ENCODE data around the gene ASGR2. TPM values are rescaled to one million over a fixed set of nuclear protein-coding genes. Genes with fewer than 3 reads are reported as not detected.
"Not testable (repeated sequence)": the region's sequence is repeated elsewhere in the genome, so short reads cannot be mapped to it uniquely, and the experiment has no call there.

The ASGR2 gene
- total RNA-seq, 6 experiments from 2014 or later = not detected

DNA sequence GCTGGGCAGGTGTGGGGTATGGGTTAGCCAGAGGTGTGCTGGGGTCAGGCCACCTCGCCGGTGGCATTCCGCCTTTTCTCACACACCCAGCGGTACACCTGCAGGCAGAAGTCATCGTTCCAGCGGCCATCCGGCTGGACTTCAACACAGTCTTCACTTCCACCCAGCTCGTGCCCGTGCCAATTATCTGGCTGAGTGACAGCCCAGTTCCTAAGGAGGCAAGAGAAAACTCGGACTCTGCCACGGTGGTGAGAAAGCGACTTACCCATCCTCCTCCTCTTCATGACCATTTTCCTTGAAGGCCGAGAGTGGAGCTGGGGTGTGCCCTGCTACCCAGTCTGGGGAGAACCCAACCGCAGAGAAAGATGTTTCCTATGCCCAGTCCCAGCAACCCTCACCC, 13.1 kb downstream of the ASGR2 start:
- peaks cover 27% of the 10 kb centered on the region for H3K27me3 Mint-ChIP-seq (ENCODE audit: insufficient read depth)
- H3K4me3 Mint-ChIP-seq = no peak overlapping the region
- no peak for DNase-seq
- H3K4me1 Mint-ChIP-seq (ENCODE audit: low read depth) = no peaks in the 10 kb centered on the region
- no peak overlapping the region for H3K27ac Mint-ChIP-seq
- H3K36me3 Mint-ChIP-seq (ENCODE audit: low read depth) = no peaks in the 10 kb centered on the region
- TF ChIP-seq, protein P1, sequence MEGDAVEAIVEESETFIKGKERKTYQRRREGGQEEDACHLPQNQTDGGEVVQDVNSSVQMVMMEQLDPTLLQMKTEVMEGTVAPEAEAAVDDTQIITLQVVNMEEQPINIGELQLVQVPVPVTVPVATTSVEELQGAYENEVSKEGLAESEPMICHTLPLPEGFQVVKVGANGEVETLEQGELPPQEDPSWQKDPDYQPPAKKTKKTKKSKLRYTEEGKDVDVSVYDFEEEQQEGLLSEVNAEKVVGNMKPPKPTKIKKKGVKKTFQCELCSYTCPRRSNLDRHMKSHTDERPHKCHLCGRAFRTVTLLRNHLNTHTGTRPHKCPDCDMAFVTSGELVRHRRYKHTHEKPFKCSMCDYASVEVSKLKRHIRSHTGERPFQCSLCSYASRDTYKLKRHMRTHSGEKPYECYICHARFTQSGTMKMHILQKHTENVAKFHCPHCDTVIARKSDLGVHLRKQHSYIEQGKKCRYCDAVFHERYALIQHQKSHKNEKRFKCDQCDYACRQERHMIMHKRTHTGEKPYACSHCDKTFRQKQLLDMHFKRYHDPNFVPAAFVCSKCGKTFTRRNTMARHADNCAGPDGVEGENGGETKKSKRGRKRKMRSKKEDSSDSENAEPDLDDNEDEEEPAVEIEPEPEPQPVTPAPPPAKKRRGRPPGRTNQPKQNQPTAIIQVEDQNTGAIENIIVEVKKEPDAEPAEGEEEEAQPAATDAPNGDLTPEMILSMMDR (IDR thresholded peaks at IDR 0.05) = no peak
- no peaks in the 10 kb centered on the region for H3K9me3 Mint-ChIP-seq

DNA sequence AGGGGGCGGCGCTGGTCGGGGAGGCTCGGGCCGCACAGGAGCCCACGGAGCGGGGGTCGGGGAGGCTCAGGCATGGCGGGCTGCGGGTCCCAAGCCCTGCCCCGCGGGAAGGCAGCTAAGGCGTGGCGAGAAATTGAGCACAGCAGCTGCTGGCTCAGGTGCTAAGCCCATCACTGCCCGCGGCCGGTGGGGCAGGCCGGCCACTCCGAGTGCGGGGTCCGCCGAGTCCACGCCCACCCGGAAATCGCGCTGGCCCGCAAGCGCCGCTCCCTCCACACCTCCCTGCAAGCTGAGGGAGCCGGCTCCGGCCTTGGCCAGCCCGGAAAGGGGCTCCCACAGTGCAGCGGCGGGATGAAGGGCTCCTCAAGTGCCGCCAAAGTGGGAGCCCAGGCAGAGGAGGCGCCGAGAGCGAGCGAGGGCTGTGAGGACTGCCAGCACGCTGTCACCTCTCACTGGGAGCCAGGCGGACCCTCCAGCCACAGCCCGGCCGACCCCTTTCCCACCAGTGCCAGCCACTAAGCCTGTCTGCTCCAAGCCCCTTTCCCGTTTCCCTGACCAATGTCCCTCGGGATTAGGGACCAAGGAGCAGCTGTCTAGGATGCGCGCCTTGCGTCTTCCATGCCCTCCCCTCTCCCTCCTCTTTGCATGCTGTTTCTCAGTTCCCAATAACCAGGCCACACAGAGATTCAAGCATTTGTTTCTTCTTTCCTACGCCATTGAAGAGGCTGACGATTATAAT, 13.8 kb downstream of the ASGR2 start:
- H3K27ac Mint-ChIP-seq; DNase-seq; H3K4me3 Mint-ChIP-seq; H3K9me3 Mint-ChIP-seq; H3K36me3 Mint-ChIP-seq (ENCODE audit: low read depth); H3K4me1 Mint-ChIP-seq (ENCODE audit: low read depth): not testable (repeated sequence)
- peaks cover 26% of the 10 kb centered on the region for H3K27me3 Mint-ChIP-seq (ENCODE audit: insufficient read depth)

DNA sequence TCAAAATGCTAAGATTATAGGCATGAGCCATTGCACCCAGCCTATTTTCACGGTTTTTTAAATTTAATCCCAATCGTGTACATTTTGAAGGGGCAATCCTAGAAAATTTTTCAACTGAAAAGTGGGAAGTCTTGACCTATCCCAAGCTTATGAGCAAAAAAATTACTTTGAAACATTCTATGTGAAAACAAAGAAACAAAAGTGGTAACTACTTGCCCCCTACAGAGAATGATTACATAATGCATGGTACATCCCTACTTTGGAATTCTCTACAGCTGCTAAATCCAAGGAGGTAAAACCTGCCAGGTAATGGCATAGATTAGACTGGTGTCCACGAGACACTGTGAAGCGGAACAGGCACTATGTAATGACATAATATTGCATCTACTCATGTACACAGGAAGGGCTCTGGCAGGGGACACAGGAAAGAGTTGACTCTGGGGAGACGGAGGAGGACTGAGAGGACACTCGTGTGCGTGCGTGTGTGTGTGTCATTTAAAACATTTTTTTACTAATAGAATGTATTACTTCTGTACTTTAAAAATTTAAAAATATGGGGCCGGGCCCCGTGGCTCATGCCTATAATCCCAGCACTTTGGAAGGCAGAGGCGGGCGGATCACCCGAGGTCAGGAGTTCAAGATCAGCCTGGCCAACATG, 15.7 kb downstream of the ASGR2 start:
- Mint-ChIP-seq H3K4me1 (ENCODE audit: low read depth) (no peaks in the 10 kb centered on the region), H3K36me3 (ENCODE audit: low read depth) (no peaks in the 10 kb centered on the region), H3K4me3 (no peak overlapping the region), H3K27ac (no peak overlapping the region), H3K27me3 (ENCODE audit: insufficient read depth) (peaks cover 37% of the 10 kb centered on the region), H3K9me3 (no peaks in the 10 kb centered on the region)
- DNase-seq = no peak
- TF ChIP-seq, protein P1 (IDR thresholded peaks at IDR 0.05) = no peak

DNA sequence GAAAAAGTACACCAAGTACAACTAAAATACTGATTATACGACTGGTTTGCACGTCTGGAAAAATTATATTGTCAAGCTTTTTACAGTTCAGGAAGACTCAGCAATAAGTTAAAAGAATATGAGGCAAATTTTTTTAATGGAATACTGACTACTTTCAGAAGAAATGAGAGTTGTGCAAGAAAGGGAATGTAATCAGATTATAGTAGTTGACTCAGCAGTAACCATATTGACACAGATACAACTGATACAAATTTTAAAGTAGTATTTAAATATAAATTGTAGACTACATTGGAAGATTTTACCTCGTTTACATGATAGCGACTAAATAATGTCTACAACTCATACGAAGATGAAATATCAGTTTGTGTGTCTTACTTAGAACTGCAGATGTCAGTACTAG, 16.7 kb downstream of the ASGR2 start:
- Mint-ChIP-seq H3K9me3 (no peaks in the 10 kb centered on the region), H3K36me3 (ENCODE audit: low read depth) (no peaks in the 10 kb centered on the region), H3K4me3 (no peak overlapping the region), H3K27me3 (ENCODE audit: insufficient read depth) (peaks cover 33% of the 10 kb centered on the region), H3K4me1 (ENCODE audit: low read depth) (no peaks in the 10 kb centered on the region), H3K27ac (no peak overlapping the region)
- peak; percentile 3 for DNase-seq
- TF ChIP-seq, protein P1 (IDR thresholded peaks at IDR 0.05) = no peak

DNA sequence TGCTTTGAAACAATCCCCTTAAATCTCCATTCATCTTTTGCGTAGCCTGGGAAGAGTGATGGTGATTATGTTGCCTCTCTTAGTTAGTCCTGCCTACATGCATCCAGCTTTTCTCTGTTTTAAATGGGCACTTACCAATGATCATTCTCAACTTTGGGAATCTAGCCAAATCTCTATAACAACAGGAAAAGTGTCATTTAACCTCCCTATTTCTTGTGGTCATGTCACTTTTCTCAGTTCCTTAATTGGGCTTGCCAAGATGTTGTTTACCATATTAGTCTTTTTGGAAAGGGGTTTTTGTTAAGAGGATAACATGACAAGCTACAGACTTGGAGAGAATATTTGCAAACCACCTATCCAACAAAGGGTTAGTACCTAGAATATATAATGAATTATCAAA, 19.0 kb downstream of the ASGR2 start:
- no peak overlapping the region for H3K4me3 Mint-ChIP-seq
- DNase-seq = no peak
- H3K9me3 Mint-ChIP-seq = no peaks in the 10 kb centered on the region
- TF ChIP-seq, protein P1 (IDR thresholded peaks at IDR 0.05) = no peak
- H3K36me3 Mint-ChIP-seq (ENCODE audit: low read depth) = no peaks in the 10 kb centered on the region
- no peaks in the 10 kb centered on the region for H3K4me1 Mint-ChIP-seq (ENCODE audit: low read depth)
- no peak overlapping the region for H3K27ac Mint-ChIP-seq
- H3K27me3 Mint-ChIP-seq (ENCODE audit: insufficient read depth) = peaks cover 24% of the 10 kb centered on the region

DNA sequence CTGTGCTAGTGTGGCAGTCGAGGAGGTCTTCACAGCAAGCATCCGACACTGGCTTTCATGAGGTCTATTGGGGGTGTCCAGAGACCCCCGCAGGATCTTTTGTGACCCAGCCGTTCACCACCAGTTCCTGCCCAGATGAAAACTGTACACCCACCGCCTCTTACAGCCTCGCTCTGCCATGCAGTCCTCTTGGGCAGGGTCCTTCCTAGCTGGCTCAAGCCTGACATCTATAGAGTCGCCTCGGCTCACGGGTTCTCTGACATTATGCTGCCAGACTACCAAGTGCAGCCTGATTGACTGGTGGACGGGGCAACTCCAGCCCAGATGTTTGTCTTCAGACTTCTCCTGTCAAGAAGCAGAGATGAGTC, 20.0 kb downstream of the ASGR2 start:
- TF ChIP-seq, protein P1 (IDR thresholded peaks at IDR 0.05) = no peak
- Mint-ChIP-seq H3K4me1 (ENCODE audit: low read depth) (no peaks in the 10 kb centered on the region), H3K9me3 (no peaks in the 10 kb centered on the region), H3K36me3 (ENCODE audit: low read depth) (no peaks in the 10 kb centered on the region), H3K27me3 (ENCODE audit: insufficient read depth) (peaks cover 20% of the 10 kb centered on the region), H3K4me3 (no peak overlapping the region), H3K27ac (no peak overlapping the region)
- DNase-seq = no peak

DNA sequence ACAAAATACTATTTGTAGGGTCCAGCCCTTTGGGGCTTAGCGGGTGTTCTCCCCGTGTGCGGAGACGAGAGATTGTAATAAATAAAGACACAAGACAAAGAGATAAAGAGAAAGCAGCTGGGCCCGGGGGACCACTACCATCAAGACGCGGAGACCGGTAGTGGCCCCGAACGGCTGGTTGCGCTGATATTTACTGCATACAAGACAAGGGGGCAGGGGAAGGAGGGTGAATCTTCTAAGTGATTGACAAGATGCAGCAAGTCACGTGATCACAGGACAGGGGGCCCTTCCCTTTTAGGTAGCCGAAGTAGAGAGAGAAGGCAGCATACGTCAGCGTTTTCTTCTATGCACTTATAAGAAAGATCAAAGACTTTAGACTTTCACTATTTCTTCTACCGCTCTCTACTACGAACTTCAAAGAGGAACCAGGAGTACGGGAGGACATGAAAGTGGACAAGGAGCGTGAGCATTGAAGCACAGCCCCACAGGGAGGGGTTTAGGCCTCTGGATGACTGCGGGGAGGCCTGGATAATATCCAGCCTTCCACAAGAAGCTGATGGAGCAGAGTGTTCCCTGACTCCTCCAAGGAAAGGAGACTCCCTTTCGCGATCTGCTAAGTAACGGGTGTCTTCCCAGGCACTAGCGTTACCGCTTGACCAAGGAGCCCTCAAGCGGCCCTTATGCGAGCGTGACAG, 23.2 kb downstream of the ASGR2 start:
- DNase-seq; H3K4me1 Mint-ChIP-seq (ENCODE audit: low read depth); H3K4me3 Mint-ChIP-seq; H3K36me3 Mint-ChIP-seq (ENCODE audit: low read depth); H3K27ac Mint-ChIP-seq; H3K9me3 Mint-ChIP-seq: not testable (repeated sequence)
- peaks cover 30% of the 10 kb centered on the region for H3K27me3 Mint-ChIP-seq (ENCODE audit: insufficient read depth)

DNA sequence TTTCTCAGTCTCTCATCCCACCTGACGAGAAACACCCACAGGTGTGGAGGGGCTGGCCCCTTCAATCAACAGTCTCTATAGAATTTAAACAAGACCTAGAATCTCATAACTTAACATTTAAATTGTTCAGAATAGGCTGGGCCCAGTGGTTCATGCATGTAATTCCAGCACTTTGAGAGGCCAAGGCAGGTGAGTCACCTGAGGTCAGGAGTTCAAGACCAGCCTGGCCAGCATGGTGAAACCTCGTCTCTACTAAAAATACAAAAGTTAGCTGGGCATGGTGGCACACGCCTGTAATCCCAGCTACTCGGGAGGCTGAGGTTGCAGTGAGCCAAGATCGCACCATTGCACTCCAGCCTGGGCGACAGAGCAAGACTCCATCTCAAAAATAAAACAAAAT, 25.1 kb downstream of the ASGR2 start:
- H3K36me3 Mint-ChIP-seq (ENCODE audit: low read depth); H3K27ac Mint-ChIP-seq; DNase-seq; H3K4me3 Mint-ChIP-seq; H3K9me3 Mint-ChIP-seq; H3K4me1 Mint-ChIP-seq (ENCODE audit: low read depth): not testable (repeated sequence)
- H3K27me3 Mint-ChIP-seq (ENCODE audit: insufficient read depth) = peaks cover 26% of the 10 kb centered on the region
